GM21528 (cell line): ENCODE data around the gene TMTC2.

Experiments used
- ATAC-seq: cut with Tn5 transposase; IDR thresholded peaks from one replicate; pipeline ENCODE4 v1.9.1; 2021; ENCODE audit warnings: mild to moderate bottlenecking, moderate library complexity; ENCODE audit not compliant: unreplicated experiment, low FRiP score

TMTC2 gene

GRCh38 chr12:83158613-83159207 is 472.0 kb downstream of the TMTC2 start:
- no peak for ATAC-seq

GRCh38 chr12:83161456-83161855 is 474.8 kb downstream of the TMTC2 start:
- ATAC-seq, result no peak

- no peak for ATAC-seq
Observed at GRCh38 chr12:83168751-83169150, 482.0 kb downstream of the TMTC2 start.

DNA sequence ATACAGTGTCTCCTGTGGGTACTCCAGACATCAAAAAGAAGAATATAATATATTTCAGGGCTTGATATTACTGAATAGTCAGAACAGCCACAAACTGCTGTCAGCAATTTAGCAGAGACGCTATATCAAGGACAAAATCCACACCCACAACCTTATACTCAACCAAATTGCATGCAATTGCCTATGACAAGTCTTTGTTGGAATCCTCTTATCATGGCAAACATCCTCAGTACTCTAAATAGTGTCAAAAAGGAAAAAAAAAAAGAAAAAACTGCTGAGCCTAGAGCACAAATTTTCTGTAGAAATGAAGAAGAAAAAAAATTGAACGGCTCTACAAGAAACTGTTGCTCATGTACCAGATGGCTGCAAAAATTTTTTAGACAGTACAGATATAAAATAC is 485.7 kb downstream of the TMTC2 start:
- no peak for ATAC-seq

DNA sequence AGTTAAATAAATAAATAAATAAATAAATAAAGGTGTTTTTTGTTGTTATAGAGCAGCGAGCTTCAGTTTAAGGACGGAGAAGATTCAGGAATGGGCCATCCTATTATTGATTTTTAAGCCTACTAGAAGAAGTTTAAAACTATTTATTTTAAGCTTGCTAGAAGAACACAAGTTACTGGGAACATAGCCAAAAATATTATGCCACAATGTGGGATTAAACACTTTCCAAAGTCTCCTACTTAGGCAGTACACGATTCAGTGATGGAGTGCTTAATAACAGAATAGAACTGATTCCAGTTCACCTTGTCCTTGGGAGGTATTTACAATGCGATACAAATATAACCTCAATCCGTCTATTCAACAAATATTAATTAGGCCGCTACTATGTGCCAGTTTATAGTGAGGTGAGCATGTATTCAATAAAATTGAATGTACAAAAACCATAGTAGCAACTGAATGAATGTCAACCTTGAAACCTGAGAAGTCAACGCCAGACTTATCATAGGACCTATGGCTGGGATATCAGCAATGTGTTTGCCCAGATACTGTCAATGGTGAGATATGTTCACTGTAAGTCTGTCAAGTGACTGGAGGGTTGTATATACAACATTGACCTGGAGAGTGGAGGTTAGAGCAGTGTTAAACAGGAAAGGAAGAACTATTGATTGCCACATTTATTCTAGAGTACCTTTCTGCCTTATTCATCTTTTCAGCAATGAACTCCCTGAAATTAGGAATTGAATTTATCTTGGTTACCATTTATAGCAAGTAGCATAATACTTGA is 486.4 kb downstream of the TMTC2 start:
- ATAC-seq, result no peak

GRCh38 chr12:83179999-83180398 is 493.3 kb downstream of the TMTC2 start:
- ATAC-seq, result no peak

DNA sequence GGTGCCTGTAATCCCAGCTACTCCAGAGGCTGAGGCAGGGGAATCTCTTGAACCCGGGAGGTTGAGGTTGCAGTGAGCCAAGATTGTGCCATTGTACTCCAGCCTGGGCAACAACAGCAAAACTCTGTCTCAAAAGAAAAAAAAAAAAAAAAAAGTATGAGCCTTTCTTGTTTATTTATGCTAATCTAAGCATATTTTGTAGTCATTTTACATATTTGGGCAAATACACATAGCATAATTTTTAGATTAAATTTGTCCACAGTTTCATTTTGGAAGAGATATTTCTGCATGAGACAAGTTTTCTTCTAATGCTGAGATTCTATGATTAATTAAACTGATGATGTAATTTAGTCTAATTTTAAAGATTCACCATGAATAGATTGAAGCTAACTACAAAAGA is 494.4 kb downstream of the TMTC2 start:
- no peak for ATAC-seq

GRCh38 chr12:83183132-83183531 is 496.4 kb downstream of the TMTC2 start:
- no peak for ATAC-seq
